Neural progenitor cell (in vitro differentiated cells): ENCODE measurements around the gene PROZ.

ENCODE experiments used
- CTCF ChIP-seq: fragments of 200-600 bp; sonication (generic); IDR thresholded peaks from 2 replicates; pipeline ENCODE4 v1.5.1; 2017; ENCODE audit warnings: antibody characterized with exemption, mild to moderate bottlenecking
- EZH2 ChIP-seq: fragments of 200-600 bp; sonication (generic); IDR thresholded peaks from 2 replicates; pipeline ENCODE4 v1.6.1; 2017; ENCODE audit warnings: antibody characterized with exemption, mild to moderate bottlenecking, moderate library complexity
- EZH2phosphoT487 ChIP-seq: fragments of 200-600 bp; sonication (generic); IDR thresholded peaks from 2 replicates; pipeline ENCODE4 v1.6.1; 2017; ENCODE audit warnings: antibody characterized with exemption

DNA sequence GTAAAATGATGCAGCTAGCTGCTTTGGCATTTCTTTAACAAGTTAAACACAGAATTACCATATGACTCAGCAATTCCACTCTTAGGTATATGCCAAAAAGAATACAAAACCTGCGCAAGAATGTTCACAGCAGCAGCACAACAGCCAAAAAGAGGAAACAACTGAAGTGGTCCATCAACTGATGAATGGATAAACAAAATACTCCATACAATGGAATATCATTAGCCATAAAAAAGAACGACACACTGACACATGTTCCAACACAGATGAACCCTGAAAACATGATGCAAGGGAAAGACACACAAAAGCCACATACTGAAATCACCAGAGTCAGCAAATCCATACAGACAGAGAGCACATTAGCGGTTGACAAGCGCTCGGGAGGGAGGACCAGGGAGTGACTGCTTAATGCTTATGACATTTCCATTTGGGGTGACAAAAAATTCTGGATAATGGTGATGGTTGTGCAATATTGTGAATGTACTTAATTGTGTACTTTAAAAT is 47.0 kb downstream of the PROZ start:
- TF ChIP-seq CTCF: no peak
- TF ChIP-seq EZH2: no peak
- no peak for TF ChIP-seq EZH2phosphoT487
